ENCODE data around the gene FHL3.
A peak's percentile ranks its signal among the peaks of the same experiment; 100 is the strongest.
"Not testable (repeated sequence)": the region's sequence is repeated elsewhere in the genome, so short reads cannot be mapped to it uniquely, and the experiment has no call there.

FHL3 gene

GRCh38 chr1:37995751-37996345 is 9.5 kb downstream of the FHL3 start:
- no peak overlapping the region for H3K27ac ChIP-seq (ENCODE audit: low read length)
- H3K9ac ChIP-seq (ENCODE audit: low read length) = peak overlapping the region; percentile 58
- H3K4me3 ChIP-seq (ENCODE audit: low read length) = peak overlapping the region; percentile 47

GRCh38 chr1:37994886-37995566 is 10.3 kb downstream of the FHL3 start:
- Histone ChIP-seq H3K27ac (ENCODE audit: low read length) (no peak overlapping the region), H3K4me3 (ENCODE audit: low read length) (peak overlapping the region; percentile 47), H3K9me3 (ENCODE audit: control insufficient read depth, low read depth, low read length) (no peaks in the 10 kb centered on the region)

More at GRCh38 chr1:37995751-37996345, 9.5 kb downstream of the FHL3 start:
- Histone ChIP-seq H3K4me1 (ENCODE audit: control insufficient read depth, low read depth, low read length) (peaks cover 20% of the 10 kb centered on the region), H3K9me3 (ENCODE audit: control insufficient read depth, low read depth, low read length) (no peaks in the 10 kb centered on the region), H3K27me3 (ENCODE audit: control insufficient read depth, insufficient read depth, low read length) (no peaks in the 10 kb centered on the region), H3K36me3 (ENCODE audit: control insufficient read depth, low read depth, low read length) (peaks cover 14% of the 10 kb centered on the region)

GRCh38 chr1:37989361-37989930 is 15.9 kb downstream of the FHL3 start:
- peaks cover 33% of the 10 kb centered on the region for H3K36me3 ChIP-seq (ENCODE audit: control insufficient read depth, low read depth, low read length)
- H3K9ac ChIP-seq (ENCODE audit: low read length) = peak overlapping the region; percentile 96
- no peaks in the 10 kb centered on the region for H3K9me3 ChIP-seq (ENCODE audit: control insufficient read depth, low read depth, low read length)
- peak overlapping the region; percentile 87 for H3K27ac ChIP-seq (ENCODE audit: low read length)
- no peaks in the 10 kb centered on the region for H3K27me3 ChIP-seq (ENCODE audit: control insufficient read depth, insufficient read depth, low read length)
- peak overlapping the region; percentile 99 for H3K4me3 ChIP-seq (ENCODE audit: low read length)
- H3K4me1 ChIP-seq (ENCODE audit: control insufficient read depth, low read depth, low read length) = no peaks in the 10 kb centered on the region

More at GRCh38 chr1:37994886-37995566, 10.3 kb downstream of the FHL3 start:
- Histone ChIP-seq H3K9ac (ENCODE audit: low read length) (peak overlapping the region; percentile 58), H3K4me1 (ENCODE audit: control insufficient read depth, low read depth, low read length) (peaks cover 11% of the 10 kb centered on the region), H3K36me3 (ENCODE audit: control insufficient read depth, low read depth, low read length) (peaks cover 14% of the 10 kb centered on the region), H3K27me3 (ENCODE audit: control insufficient read depth, insufficient read depth, low read length) (no peaks in the 10 kb centered on the region)

GRCh38 chr1:37987679-37988078 is 17.6 kb downstream of the FHL3 start:
- Histone ChIP-seq H3K9ac (ENCODE audit: low read length) (no peak overlapping the region), H3K36me3 (ENCODE audit: control insufficient read depth, low read depth, low read length) (peaks cover 46% of the 10 kb centered on the region), H3K4me3 (ENCODE audit: low read length) (no peak overlapping the region), H3K27ac (ENCODE audit: low read length) (no peak overlapping the region), H3K9me3 (ENCODE audit: control insufficient read depth, low read depth, low read length) (no peaks in the 10 kb centered on the region), H3K4me1 (ENCODE audit: control insufficient read depth, low read depth, low read length) (no peaks in the 10 kb centered on the region), H3K27me3 (ENCODE audit: control insufficient read depth, insufficient read depth, low read length) (no peaks in the 10 kb centered on the region)

- H3K9me3 ChIP-seq (ENCODE audit: control insufficient read depth, low read depth, low read length) = no peaks in the 10 kb centered on the region
- no peaks in the 10 kb centered on the region for H3K4me1 ChIP-seq (ENCODE audit: control insufficient read depth, low read depth, low read length)
- no peak overlapping the region for H3K27ac ChIP-seq (ENCODE audit: low read length)
- H3K4me3 ChIP-seq (ENCODE audit: low read length) = no peak overlapping the region
- no peaks in the 10 kb centered on the region for H3K27me3 ChIP-seq (ENCODE audit: control insufficient read depth, insufficient read depth, low read length)
- peaks cover 86% of the 10 kb centered on the region for H3K36me3 ChIP-seq (ENCODE audit: control insufficient read depth, low read depth, low read length)
- H3K9ac ChIP-seq (ENCODE audit: low read length) = no peak overlapping the region
These were observed 21.8 kb downstream of the FHL3 start for GRCh38 chr1:37983546-37983945.

GRCh38 chr1:37978541-37978940 is 26.8 kb downstream of the FHL3 start:
- H3K36me3 ChIP-seq (ENCODE audit: control insufficient read depth, low read depth, low read length) = peaks cover 82% of the 10 kb centered on the region
- no peak overlapping the region for H3K9ac ChIP-seq (ENCODE audit: low read length)
- H3K4me3 ChIP-seq (ENCODE audit: low read length) = no peak overlapping the region
- no peaks in the 10 kb centered on the region for H3K27me3 ChIP-seq (ENCODE audit: control insufficient read depth, insufficient read depth, low read length)
- H3K4me1 ChIP-seq (ENCODE audit: control insufficient read depth, low read depth, low read length) = no peaks in the 10 kb centered on the region
- H3K27ac ChIP-seq (ENCODE audit: low read length) = no peak overlapping the region
- H3K9me3 ChIP-seq (ENCODE audit: control insufficient read depth, low read depth, low read length) = no peaks in the 10 kb centered on the region

- not testable (repeated sequence) for H3K27me3 ChIP-seq (ENCODE audit: control insufficient read depth, insufficient read depth, low read length); H3K9me3 ChIP-seq (ENCODE audit: control insufficient read depth, low read depth, low read length)
- H3K36me3 ChIP-seq (ENCODE audit: control insufficient read depth, low read depth, low read length) = peaks cover 60% of the 10 kb centered on the region
These were observed 30.2 kb downstream of the FHL3 start for GRCh38 chr1:37975083-37975482.

GRCh38 chr1:37974567-37974966 is 30.7 kb downstream of the FHL3 start:
- Histone ChIP-seq H3K9ac (ENCODE audit: low read length) (no peak overlapping the region), H3K27ac (ENCODE audit: low read length) (no peak overlapping the region), H3K36me3 (ENCODE audit: control insufficient read depth, low read depth, low read length) (peaks cover 59% of the 10 kb centered on the region)

More at GRCh38 chr1:37975083-37975482, 30.2 kb downstream of the FHL3 start:
- H3K9ac ChIP-seq (ENCODE audit: low read length); H3K4me1 ChIP-seq (ENCODE audit: control insufficient read depth, low read depth, low read length); H3K4me3 ChIP-seq (ENCODE audit: low read length); H3K27ac ChIP-seq (ENCODE audit: low read length): not testable (repeated sequence)

GRCh38 chr1:37973684-37974083 is 31.6 kb downstream of the FHL3 start:
- not testable (repeated sequence) for H3K4me3 ChIP-seq (ENCODE audit: low read length); H3K4me1 ChIP-seq (ENCODE audit: control insufficient read depth, low read depth, low read length); H3K9me3 ChIP-seq (ENCODE audit: control insufficient read depth, low read depth, low read length); H3K27me3 ChIP-seq (ENCODE audit: control insufficient read depth, insufficient read depth, low read length); H3K27ac ChIP-seq (ENCODE audit: low read length); H3K9ac ChIP-seq (ENCODE audit: low read length)
- H3K36me3 ChIP-seq (ENCODE audit: control insufficient read depth, low read depth, low read length) = peaks cover 59% of the 10 kb centered on the region

More at GRCh38 chr1:37974567-37974966, 30.7 kb downstream of the FHL3 start:
- Histone ChIP-seq H3K4me1 (ENCODE audit: control insufficient read depth, low read depth, low read length) (no peaks in the 10 kb centered on the region), H3K27me3 (ENCODE audit: control insufficient read depth, insufficient read depth, low read length) (no peaks in the 10 kb centered on the region), H3K4me3 (ENCODE audit: low read length) (no peak overlapping the region), H3K9me3 (ENCODE audit: control insufficient read depth, low read depth, low read length) (no peaks in the 10 kb centered on the region)

GRCh38 chr1:37965301-37965700 is 40.0 kb downstream of the FHL3 start:
- H3K36me3 ChIP-seq (ENCODE audit: control insufficient read depth, low read depth, low read length) = peaks cover 44% of the 10 kb centered on the region
- H3K27me3 ChIP-seq (ENCODE audit: control insufficient read depth, insufficient read depth, low read length) = no peaks in the 10 kb centered on the region
- H3K4me1 ChIP-seq (ENCODE audit: control insufficient read depth, low read depth, low read length) = no peaks in the 10 kb centered on the region
- H3K4me3 ChIP-seq (ENCODE audit: low read length) = no peak overlapping the region
- H3K27ac ChIP-seq (ENCODE audit: low read length) = no peak overlapping the region
- no peak overlapping the region for H3K9ac ChIP-seq (ENCODE audit: low read length)
- no peaks in the 10 kb centered on the region for H3K9me3 ChIP-seq (ENCODE audit: control insufficient read depth, low read depth, low read length)

- not testable (repeated sequence) for H3K27ac ChIP-seq (ENCODE audit: low read length); H3K9ac ChIP-seq (ENCODE audit: low read length); H3K4me1 ChIP-seq (ENCODE audit: control insufficient read depth, low read depth, low read length); H3K9me3 ChIP-seq (ENCODE audit: control insufficient read depth, low read depth, low read length); H3K4me3 ChIP-seq (ENCODE audit: low read length); H3K27me3 ChIP-seq (ENCODE audit: control insufficient read depth, insufficient read depth, low read length)
- H3K36me3 ChIP-seq (ENCODE audit: control insufficient read depth, low read depth, low read length) = peaks cover 47% of the 10 kb centered on the region
These were observed 41.2 kb downstream of the FHL3 start for GRCh38 chr1:37964106-37964505.

All from iPS-18a (cell line).